Measurements from ENCODE around the gene ARPC5.
A peak's percentile ranks its signal among the peaks of the same experiment; 100 is the strongest.
"Not testable (repeated sequence)": the region's sequence is repeated elsewhere in the genome, so short reads cannot be mapped to it uniquely, and the experiment has no call there.

The ARPC5 gene

GRCh38 chr1:183645531-183645930, 9.9 kb upstream of the ARPC5 start:
- ATAC-seq, result no peak

- no peak for ATAC-seq
These were observed 6.6 kb upstream of the ARPC5 start for GRCh38 chr1:183642166-183642565.

GRCh38 chr1:183640193-183640592, 4.6 kb upstream of the ARPC5 start:
- ATAC-seq, result no peak

- no peak for ATAC-seq
These were observed 3.2 kb upstream of the ARPC5 start for GRCh38 chr1:183638649-183639387.

- ATAC-seq, result no peak
These were observed 1.2 kb upstream of the ARPC5 start for GRCh38 chr1:183636783-183637182.

- ATAC-seq, result no peak
These were observed 725 bp upstream of the ARPC5 start for GRCh38 chr1:183636334-183636682.

- ATAC-seq, result peak; percentile 4 to 5
These were observed 431 bp downstream of the ARPC5 start for GRCh38 chr1:183635099-183635605.

GRCh38 chr1:183634429-183635065, 1.0 kb downstream of the ARPC5 start:
- no peak for ATAC-seq

GRCh38 chr1:183633676-183634343, 1.8 kb downstream of the ARPC5 start:
- peak; percentile 13 to 20 for ATAC-seq

- no peak for ATAC-seq
These were observed 2.6 kb downstream of the ARPC5 start for GRCh38 chr1:183632964-183633363.

- no peak for ATAC-seq
These were observed 3.5 kb downstream of the ARPC5 start for GRCh38 chr1:183632114-183632513.

GRCh38 chr1:183630748-183631147, 4.8 kb downstream of the ARPC5 start:
- no peak for ATAC-seq

- ATAC-seq, result peak; percentile 21 to 61
These were observed 7.0 kb downstream of the ARPC5 start for GRCh38 chr1:183628537-183628936.

GRCh38 chr1:183626236-183626635, 9.3 kb downstream of the ARPC5 start:
- ATAC-seq, result not testable (repeated sequence)

- ATAC-seq, result peak; percentile 70 to 83
These were observed 12.4 kb downstream of the ARPC5 start for GRCh38 chr1:183622884-183623785.

- ATAC-seq, result no peak
These were observed 13.6 kb downstream of the ARPC5 start for GRCh38 chr1:183622013-183622412.

GRCh38 chr1:183620311-183620710, 15.3 kb downstream of the ARPC5 start:
- no peak for ATAC-seq

GRCh38 chr1:183619781-183620180, 15.8 kb downstream of the ARPC5 start:
- ATAC-seq, result no peak

GRCh38 chr1:183618202-183618601, 17.4 kb downstream of the ARPC5 start:
- ATAC-seq, result not testable (repeated sequence)

GRCh38 chr1:183612975-183613374, 22.6 kb downstream of the ARPC5 start:
- ATAC-seq, result not testable (repeated sequence)

- no peak for ATAC-seq
These were observed 23.2 kb downstream of the ARPC5 start for GRCh38 chr1:183612407-183612806.

GRCh38 chr1:183611021-183611420, 24.6 kb downstream of the ARPC5 start:
- ATAC-seq, result no peak

Data from activated CD4-positive, CD25-positive, alpha-beta regulatory T cell treated with anti-CD3 and anti-CD28 coated beads, Interleukin-2, amount 50 U/mL, for 24 hours (primary cell).